ENCODE results near the gene APOC3. TPM values are rescaled to one million over a fixed set of nuclear protein-coding genes. Genes with fewer than 3 reads are reported as not detected.
"Not testable (repeated sequence)": the region's sequence is repeated elsewhere in the genome, so short reads cannot be mapped to it uniquely, and the experiment has no call there.

APOC3 gene
- total and polyA plus RNA-seq, 2 donors from 2014 or later, result 35.6 TPM; not detected in 1

DNA sequence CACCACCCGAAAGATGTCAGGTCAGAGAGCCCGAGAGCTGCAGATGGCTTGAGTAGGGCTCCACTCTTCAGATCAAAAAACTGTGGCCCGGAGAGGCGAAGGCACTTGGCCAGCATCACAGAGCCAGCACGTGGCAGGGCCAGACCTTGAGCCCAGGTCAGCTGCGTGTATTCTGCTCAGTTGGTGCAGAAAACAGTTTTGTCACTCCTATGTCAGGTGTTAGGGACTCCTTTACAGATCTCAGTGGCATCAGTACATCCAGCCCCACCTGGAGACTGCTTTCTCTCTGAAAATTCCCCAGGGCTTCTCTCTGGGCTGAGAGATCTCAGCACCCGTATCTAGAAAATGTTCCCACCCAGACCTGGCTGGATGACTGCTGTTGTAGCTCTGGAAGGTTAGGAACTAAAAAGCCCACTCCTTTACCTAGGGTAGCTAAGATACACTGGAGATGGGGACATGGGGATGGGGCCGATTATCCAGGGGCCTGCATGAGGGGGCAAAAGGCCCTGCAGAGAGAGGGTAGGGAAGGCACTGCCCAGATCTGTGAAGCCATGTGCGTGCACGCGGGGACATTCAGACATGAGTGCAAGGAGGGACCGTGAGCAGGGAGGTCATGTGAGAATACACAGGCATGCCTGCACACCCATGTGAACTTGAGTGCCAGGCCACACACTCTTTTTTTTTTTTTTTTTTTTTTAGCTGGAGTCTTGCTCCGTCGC is 4.3 kb downstream of the APOC3 start:
- DNase-seq, result no peak
- H3K9ac ChIP-seq (ENCODE audit: low read length in 3 of 3), result no peak overlapping the region
- H3K9me3 ChIP-seq (ENCODE audit: control insufficient read depth in 2 of 3, insufficient read depth in 1 of 3, low read length in 3 of 3), result no peaks in the 10 kb centered on the region
- no peak overlapping the region for H3K4me3 ChIP-seq (ENCODE audit: low read length in 3 of 3)
- no peak overlapping the region for H3K27ac ChIP-seq (ENCODE audit: low read depth in 2 of 2, low read length in 2 of 2)
- no peak for FAIRE-seq
- no peaks in the 10 kb centered on the region for H3K27me3 ChIP-seq (ENCODE audit: control insufficient read depth, insufficient read depth, low read length)
- intact Hi-C loops (cut with DNase I), result no loop called here
- TF ChIP-seq, protein P1, sequence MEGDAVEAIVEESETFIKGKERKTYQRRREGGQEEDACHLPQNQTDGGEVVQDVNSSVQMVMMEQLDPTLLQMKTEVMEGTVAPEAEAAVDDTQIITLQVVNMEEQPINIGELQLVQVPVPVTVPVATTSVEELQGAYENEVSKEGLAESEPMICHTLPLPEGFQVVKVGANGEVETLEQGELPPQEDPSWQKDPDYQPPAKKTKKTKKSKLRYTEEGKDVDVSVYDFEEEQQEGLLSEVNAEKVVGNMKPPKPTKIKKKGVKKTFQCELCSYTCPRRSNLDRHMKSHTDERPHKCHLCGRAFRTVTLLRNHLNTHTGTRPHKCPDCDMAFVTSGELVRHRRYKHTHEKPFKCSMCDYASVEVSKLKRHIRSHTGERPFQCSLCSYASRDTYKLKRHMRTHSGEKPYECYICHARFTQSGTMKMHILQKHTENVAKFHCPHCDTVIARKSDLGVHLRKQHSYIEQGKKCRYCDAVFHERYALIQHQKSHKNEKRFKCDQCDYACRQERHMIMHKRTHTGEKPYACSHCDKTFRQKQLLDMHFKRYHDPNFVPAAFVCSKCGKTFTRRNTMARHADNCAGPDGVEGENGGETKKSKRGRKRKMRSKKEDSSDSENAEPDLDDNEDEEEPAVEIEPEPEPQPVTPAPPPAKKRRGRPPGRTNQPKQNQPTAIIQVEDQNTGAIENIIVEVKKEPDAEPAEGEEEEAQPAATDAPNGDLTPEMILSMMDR (IDR thresholded peaks at IDR 0.05; ENCODE audit: borderline replicate concordance, extremely low read depth, insufficient read depth), result no peak
- peaks cover 0 to 8% (median 6%) of the 10 kb centered on the region in 3 donors for H3K4me1 ChIP-seq (ENCODE audit: control insufficient read depth in 2 of 3, insufficient read depth in 2 of 3, low read depth in 1 of 3, low read length in 3 of 3)
- no peaks in the 10 kb centered on the region for H3K36me3 ChIP-seq (ENCODE audit: control insufficient read depth in 2 of 3, insufficient read depth in 3 of 3, low read length in 3 of 3)

DNA sequence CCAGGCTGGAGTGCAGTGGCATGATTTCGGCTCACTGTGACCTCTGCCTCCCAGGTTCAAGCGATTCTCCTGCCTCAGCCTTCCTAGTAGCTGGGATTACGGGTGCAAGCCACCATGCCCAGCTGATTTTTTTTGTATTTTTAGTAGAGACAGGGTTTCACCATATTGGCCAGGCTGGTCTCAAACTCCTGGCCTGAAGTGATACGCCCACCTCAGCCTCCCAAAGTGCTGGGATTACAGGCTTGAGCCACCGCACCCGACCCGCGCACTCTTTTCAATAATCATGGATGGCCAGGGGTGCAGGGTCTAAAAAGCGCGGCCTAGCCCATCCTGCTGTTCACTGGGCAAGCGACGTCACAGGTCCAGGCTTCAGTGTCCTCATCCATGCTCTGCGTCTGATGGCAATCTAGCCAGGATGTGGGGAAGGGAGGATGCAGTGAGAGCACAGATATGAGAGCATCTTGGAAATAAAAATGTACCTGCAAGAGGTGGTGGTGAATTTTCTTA is 4.9 kb downstream of the APOC3 start:
- FAIRE-seq; H3K27ac ChIP-seq (ENCODE audit: low read depth in 2 of 2, low read length in 2 of 2); H3K4me1 ChIP-seq (ENCODE audit: control insufficient read depth in 2 of 3, insufficient read depth in 2 of 3, low read depth in 1 of 3, low read length in 3 of 3): not testable (repeated sequence)

DNA sequence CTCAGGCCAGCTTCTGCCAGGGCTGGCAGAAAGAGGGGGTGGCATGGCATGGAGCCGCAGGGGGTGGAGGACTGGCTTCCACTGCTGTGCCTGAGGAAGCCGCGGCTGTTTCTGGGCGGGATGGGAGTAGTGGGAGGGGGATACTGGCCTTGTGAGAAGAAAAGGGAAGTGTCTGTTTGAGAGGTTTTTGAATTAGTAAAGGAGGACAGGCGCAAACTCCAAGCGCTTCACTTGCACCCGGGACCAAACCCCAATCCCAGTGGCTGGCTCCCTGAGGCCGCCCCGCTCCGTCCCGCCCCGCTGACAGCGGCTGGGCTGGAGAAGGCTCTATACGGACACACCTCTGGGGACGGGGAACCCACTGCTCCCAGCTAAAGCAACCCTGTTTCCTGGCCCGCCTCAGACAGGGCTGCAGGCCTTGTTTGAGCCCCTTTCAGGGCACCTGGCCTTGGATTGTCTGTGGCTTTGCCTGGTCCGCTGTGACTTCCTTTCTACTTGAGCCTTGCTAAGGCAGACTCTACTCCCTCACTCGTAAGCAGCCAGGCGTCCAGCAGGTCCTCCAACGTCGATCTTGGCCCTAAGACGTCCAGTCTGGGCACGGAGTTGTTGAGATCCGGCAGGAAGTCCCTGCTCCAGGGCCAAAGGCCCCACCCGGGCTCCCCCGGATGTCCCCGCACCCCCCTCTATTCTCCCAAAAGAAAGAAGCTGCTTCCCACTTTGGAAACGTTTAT is 5.5 kb downstream of the APOC3 start:
- Histone ChIP-seq H3K4me1 (ENCODE audit: control insufficient read depth in 2 of 3, insufficient read depth in 2 of 3, low read depth in 1 of 3, low read length in 3 of 3) (peaks cover 0 to 8% (median 6%) of the 10 kb centered on the region in 3 donors), H3K9ac (ENCODE audit: low read length in 3 of 3) (no peak overlapping the region), H3K27ac (ENCODE audit: low read depth in 2 of 2, low read length in 2 of 2) (peak overlapping the region; percentile 36 to 49), H3K36me3 (ENCODE audit: control insufficient read depth in 2 of 3, insufficient read depth in 3 of 3, low read length in 3 of 3) (no peaks in the 10 kb centered on the region), H3K27me3 (ENCODE audit: control insufficient read depth, insufficient read depth, low read length) (no peaks in the 10 kb centered on the region), H3K4me3 (ENCODE audit: low read length in 3 of 3) (peak overlapping the region in 1 of 3 donors; percentile 50), H3K9me3 (ENCODE audit: control insufficient read depth in 2 of 3, insufficient read depth in 1 of 3, low read length in 3 of 3) (no peaks in the 10 kb centered on the region)
- DNase-seq, result no peak
- TF ChIP-seq, protein P1 (IDR thresholded peaks at IDR 0.05; ENCODE audit: borderline replicate concordance, extremely low read depth, insufficient read depth), result no peak
- FAIRE-seq, result no peak
- intact Hi-C loops (cut with DNase I), result no loop called here

More for the DNA sequence above, 4.9 kb downstream of the APOC3 start:
- H3K4me3 ChIP-seq (ENCODE audit: low read length in 3 of 3); intact Hi-C loops (cut with DNase I); DNase-seq; H3K36me3 ChIP-seq (ENCODE audit: control insufficient read depth in 2 of 3, insufficient read depth in 3 of 3, low read length in 3 of 3); H3K9ac ChIP-seq (ENCODE audit: low read length in 3 of 3); H3K27me3 ChIP-seq (ENCODE audit: control insufficient read depth, insufficient read depth, low read length); H3K9me3 ChIP-seq (ENCODE audit: control insufficient read depth in 2 of 3, insufficient read depth in 1 of 3, low read length in 3 of 3): not testable (repeated sequence)

All from kidney (tissue), 14 donors.